ENCODE results near the gene SIM2. TPM values are rescaled to one million over a fixed set of nuclear protein-coding genes. Genes with fewer than 3 reads are reported as not detected.

SIM2 gene
- total RNA-seq, 1 experiment from 2014 or later: not detected

GRCh38 chr21:36762642-36763041 is 63.7 kb downstream of the SIM2 start:
- H2AFZ ChIP-seq (ENCODE audit: low read length): no peak overlapping the region
- TF ChIP-seq CTCF (conservative IDR thresholded peaks at IDR 0.05): no peak
- Mint-ChIP-seq H3K9me3 (no peaks in the 10 kb centered on the region), H3K36me3 (ENCODE audit: insufficient read depth in 1 of 3, low read depth in 3 of 3) (peaks cover 0 to 2% (median 0%) of the 10 kb centered on the region in 3 experiments; a peak in 1 of 7 replicates), H3K4me3 (no peak overlapping the region), H3K27ac (0 out of 7 replicates have a peak overlapping the region, but pooled peaks of 1 of the 3 experiments have one; percentile 61), H3K4me1 (peaks cover 8 to 14% of the 10 kb centered on the region in 2 experiments), H3K27me3 (ENCODE audit: low read depth) (no peaks in the 10 kb centered on the region)
- no peak overlapping the region for H2BK5ac ChIP-seq (ENCODE audit: insufficient read length, low read length)
- H3K56ac ChIP-seq (ENCODE audit: insufficient read length, low read depth, low read length): no peak overlapping the region
- no peak overlapping the region for H3T11ph ChIP-seq (ENCODE audit: low read length)
- no peaks in the 10 kb centered on the region for H3K9me3 ChIP-seq (ENCODE audit: control insufficient read depth, low read depth, low read length)
- H3K23me2 ChIP-seq (ENCODE audit: insufficient read length, low read depth, low read length, poor library complexity, severe bottlenecking): no peaks in the 10 kb centered on the region
- no peak overlapping the region for H2AK5ac ChIP-seq (ENCODE audit: insufficient read length, low read length)
- H3K27me3 ChIP-seq (ENCODE audit: insufficient read depth, low read length): no peaks in the 10 kb centered on the region
- no peak overlapping the region for H3K23ac ChIP-seq (ENCODE audit: insufficient read length, low read depth, low read length)
- no CpG with 5 or more reads among the region's 9 CpGs for WGBS (ENCODE audit: extremely low coverage, insufficient read length, low lambda C conversion rate)
- no peak overlapping the region for H4K5ac ChIP-seq (ENCODE audit: insufficient read length, low read depth, low read length)
- no peak overlapping the region for H2BK12ac ChIP-seq (ENCODE audit: insufficient read length, low read depth, low read length)
- no peak overlapping the region for H3K4ac ChIP-seq (ENCODE audit: low read depth, low read length)
- no peak overlapping the region for H3K9ac ChIP-seq (ENCODE audit: extremely low read depth, insufficient read length, low read length)
- no peak overlapping the region for H3K4me2 ChIP-seq (ENCODE audit: insufficient read depth, insufficient read length, low read length)
- no peak overlapping the region for H4K91ac ChIP-seq (ENCODE audit: insufficient read length, low read depth, low read length)
- no peaks in the 10 kb centered on the region for H3K79me2 ChIP-seq (ENCODE audit: insufficient read depth, low read length)
- H3K18ac ChIP-seq (ENCODE audit: insufficient read length, low read depth, low read length): no peak overlapping the region
- H2BK120ac ChIP-seq (ENCODE audit: low read depth, low read length, poor library complexity, severe bottlenecking): no peak overlapping the region
- DNase-seq: no peak
- no peaks in the 10 kb centered on the region for H3K79me1 ChIP-seq (ENCODE audit: insufficient read depth, low read depth, low read length, poor library complexity, severe bottlenecking)
- no peak overlapping the region for H2BK20ac ChIP-seq (ENCODE audit: low read depth, low read length, poor library complexity, severe bottlenecking)
- no peaks in the 10 kb centered on the region for H4K20me1 ChIP-seq (ENCODE audit: control insufficient read depth, insufficient read depth, insufficient read length)
- no peaks in the 10 kb centered on the region for H3K4me1 ChIP-seq (ENCODE audit: insufficient read depth, low read length)
- no peak overlapping the region for H3K27ac ChIP-seq (ENCODE audit: insufficient read length, low read depth, low read length)
- no peak overlapping the region for H2BK15ac ChIP-seq (ENCODE audit: low read depth, low read length)
- H4K8ac ChIP-seq (replicated peaks; ENCODE audit: insufficient read length, low read depth, low read length): no peak overlapping the region
- no peak overlapping the region for H3K14ac ChIP-seq (ENCODE audit: insufficient read depth, low read length)

Data from H9 (cell line).